DLD1 (cell line): Measurements from ENCODE around the gene TLR6.

Experiments
- in situ Hi-C: cut with HindIII; loops from 2 replicates; pipeline ENCODE4 v1.10.0; 2017; ENCODE audit warnings: low sequenced_read_pairs

Gene TLR6

DNA sequence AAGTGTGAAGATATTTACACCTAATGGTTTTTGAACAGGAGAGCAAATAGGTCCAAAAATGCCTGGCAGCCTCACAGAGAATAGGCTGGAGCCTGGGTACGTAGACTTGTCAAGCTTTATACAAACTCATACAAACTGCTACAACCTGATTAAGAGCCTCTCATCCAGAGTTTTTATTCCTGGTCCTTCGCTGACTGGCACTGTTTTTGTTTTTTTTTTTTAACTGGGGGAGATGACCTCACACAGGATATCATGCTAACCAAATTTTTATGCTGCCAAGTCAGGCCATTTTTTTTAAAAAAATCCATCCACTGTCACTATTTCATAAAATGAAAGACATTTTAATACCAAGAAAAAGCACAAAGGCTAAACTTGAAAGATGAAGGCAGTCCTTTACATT, 12.9 kb upstream of the TLR6 start:
- in situ Hi-C loops: no loop called here

DNA sequence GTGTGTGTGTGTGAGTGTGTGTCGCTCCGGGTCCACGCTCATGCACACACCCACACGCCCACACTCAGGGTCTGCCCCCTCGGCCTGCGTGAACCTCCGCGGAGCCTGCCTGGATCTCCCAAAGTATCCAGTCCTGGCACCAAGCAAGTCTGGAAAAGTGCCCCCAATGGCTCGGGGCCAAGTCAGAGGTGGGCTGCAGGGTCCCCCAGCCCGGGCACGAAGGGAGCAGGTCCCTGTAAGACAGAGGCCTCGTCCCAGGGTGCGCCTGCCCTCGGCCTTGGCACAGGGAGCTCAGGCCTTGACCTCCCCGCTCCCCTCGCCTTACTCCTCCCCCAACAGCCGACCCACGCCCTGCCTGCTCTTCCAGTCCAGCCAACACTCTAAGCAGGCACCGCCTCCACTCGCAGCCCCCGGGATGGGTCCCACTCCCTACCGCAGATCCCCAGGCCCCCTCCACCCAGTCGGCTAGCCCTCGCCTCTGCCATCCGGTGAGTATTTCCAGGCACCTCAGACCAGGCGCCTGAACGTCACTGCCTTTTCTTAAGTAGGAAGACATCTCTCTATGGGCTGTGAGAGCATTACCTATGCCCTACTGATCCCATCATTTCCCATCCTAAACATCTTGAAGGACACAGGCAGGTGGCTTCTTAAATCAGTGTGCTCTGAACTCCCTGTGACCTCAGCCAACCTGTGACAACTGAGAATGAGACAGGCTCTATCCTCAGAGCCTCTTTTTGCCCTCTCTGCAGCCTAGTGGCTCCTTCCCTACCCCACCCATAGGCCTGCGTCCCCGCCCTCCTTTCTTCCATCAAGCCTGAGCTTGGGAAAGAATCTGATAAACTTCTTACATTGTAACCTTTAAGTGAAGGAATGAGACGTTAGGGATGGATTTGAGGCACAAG, 11.7 kb upstream of the TLR6 start:
- in situ Hi-C loops: no loop called here

DNA sequence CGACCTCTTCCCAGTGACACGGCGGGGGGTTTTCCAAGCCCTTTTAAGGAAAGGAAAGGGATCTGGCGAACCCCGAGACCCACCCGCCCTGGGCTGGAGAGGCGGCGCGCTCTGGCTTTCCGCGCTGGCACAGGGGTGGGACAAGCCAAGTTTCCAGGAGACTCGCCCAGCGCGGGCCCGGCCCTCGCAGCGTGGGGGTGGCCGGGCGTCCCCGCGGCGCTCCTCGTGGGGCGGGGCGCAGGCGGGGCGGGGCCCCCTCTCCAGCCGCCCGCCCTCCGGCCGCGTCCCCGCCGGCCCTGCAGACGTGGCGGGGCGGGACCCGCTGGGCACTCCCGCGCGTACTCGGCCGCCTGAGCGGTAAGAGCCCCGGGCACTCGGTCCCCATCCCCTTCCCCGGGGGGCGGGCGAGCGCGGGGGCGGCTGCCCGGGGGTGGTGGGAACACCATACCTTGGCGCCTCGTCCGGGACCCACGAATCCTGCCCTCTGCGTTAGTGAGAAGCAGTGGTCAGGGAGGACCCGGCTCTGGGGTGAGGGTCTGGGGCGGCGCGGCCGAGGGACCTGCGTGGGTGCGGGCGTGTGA, 11.0 kb upstream of the TLR6 start, which contains the start of gene FAM114A1:
FAM114A1 (plus strand) TSS at position 329 of the 581 bp plus-strand sequence. CDS start 10,273 bp downstream, outside the sequence.
- in situ Hi-C loops: no loop called here

DNA sequence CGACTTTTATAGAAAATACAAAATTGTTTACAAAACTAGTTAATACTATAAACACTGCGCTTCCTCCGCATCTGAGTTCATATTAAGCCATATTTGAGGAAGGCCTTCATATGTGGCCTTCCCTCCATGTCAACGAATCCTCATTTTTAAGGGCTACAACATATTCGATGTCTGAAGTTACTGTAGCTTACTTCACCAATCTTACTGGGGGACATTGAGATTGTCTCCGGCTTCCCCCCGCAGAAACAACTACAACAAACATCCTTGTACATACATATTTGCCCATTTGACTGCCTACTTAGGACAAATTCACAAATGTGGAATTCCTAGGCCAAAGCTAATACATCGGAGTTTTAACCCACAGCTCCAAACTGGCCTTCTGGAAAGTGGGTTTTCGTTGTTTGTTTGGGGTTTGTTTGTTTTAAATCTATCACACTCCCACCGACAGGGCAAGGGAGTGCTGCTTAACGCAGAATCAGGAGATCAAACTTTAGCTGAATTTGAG, 10.4 kb upstream of the TLR6 start:
- in situ Hi-C loops: no loop called here

DNA sequence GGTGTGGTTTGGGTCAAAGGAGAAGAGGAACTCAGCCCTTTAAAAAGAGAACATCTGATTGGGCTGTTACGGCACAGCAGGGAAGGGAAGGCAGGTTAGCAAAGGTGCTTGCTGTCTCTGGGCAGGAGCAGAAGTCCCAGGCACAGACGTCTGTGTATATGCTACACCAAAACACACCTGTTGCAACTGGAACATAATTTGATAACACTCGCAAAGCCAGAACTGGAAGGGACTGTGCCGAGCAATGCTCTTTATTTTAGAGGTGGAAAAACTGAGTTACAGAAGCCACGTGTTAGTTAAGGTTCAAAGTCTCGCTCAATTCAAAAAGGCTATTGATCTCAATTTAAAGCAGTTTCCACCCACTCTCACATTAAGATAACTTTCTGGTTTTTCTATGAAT, 8.8 kb upstream of the TLR6 start:
- in situ Hi-C loops: no loop called here

DNA sequence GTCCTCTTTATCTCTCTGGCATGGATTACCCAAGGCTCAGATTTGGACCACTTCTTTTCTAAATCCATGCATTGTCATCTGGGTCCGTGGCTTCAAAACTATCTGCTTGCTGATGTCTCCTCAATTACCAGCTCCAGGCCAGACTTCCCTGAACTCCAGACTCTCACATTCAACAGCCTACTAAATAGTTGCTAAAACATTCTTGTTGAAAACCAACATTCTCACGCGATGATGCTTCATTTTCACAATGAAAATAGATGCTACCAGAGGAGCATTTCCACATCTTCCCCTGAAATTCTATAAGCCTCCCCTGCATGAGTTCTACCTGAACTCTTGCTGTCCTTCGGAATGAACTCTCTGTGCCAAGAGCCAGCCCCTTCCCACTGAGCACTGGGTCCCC, 5.2 kb upstream of the TLR6 start:
- in situ Hi-C loops: no loop called here

DNA sequence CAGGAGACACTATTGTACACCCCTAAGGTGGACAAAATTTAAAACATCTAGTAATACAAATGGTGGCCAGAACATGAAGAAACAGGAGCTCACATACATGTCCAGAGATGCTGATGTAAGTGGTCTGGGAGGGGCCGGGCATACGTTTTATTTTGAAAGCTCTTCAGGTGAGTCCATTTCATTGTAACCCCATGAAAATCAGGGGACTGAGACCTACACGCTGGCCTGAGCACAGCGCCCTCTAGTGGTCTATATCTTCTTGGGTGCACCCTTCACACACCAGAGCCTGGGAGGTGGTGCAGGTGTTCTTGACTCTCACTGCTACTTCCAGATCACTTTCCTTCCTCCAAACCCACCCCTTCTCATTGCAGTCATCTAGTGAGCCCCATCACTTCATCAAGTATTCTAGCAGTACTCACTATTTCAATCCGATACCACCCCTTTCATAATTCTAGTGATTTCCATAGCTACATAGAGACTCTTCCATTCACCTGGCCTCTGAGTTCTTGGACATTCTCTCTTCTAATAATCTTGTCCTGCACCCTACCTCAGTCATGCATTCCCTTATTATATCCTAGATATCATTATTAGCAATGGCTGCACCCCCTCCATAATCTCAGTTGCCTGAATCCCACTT, 4.3 kb upstream of the TLR6 start:
- in situ Hi-C loops: no loop called here

DNA sequence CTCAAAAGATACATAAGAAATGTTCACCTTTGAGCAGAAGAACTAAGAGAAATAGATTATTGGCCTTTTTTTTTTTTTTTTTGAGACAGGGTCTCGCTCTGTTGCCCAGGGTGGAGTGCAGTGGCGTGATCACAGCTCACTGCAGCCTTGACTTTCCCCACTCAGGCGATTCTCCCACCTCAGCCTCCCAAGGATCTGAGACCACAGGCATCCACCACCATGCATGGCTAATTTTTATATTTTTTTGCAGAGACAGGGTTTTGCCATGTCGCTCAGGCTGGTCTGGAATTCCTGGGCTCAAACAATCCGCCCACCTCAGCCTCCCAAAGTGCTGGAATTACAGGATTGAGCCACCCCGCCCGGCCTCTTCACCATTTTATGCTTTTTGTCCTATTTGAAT, 2.9 kb upstream of the TLR6 start:
- in situ Hi-C loops: no loop called here

DNA sequence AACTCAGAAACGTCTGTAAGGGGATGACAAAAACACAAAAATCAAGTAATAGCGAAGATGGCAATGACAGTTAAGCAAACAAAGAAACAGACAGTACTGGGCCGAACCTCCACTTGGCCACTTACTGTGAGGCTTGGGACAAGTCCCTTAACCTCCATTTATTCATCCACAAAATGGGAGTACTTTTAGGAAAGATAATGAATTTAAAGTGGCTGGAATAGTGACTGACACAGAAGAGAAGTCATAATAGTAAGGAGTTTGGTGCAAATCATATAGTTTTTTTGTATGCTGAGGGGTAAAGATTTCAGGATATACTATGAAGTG, 1.4 kb upstream of the TLR6 start:
- in situ Hi-C loops: no loop called here

DNA sequence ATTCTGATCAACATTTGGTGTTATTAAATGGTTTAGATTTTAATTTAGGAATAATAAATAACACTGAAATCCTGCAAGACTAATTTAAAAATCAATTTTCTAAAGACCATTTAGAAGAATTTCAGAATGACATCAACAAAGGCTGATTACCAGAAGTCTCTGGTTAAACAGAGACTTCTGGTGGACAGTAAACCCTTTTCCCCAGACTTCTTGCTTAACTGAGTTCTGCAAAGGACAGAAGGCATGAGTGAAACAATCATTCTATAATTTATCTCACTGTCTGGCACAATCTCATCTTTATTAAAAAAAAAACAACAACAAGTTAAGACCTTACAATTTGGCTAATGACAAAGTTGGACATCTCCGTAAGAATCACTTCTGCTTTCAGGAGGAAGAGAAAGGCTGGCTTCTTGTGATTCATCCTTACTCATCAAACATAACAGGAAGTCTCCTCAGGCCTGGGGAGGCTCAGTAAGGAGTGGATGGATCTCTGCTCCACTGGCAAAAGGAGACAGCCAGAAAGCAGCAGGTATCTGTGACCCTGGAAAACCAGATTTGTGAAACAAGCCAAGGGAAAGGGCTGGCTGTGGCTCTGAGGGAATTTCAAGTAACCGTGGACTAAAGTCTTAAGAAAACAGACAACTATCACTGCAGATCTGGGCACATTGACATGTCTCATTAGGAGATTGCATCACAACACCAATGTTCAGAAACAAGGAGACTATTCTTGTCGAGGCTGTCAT, 908 bp upstream of the TLR6 start:
- in situ Hi-C loops: no loop called here

DNA sequence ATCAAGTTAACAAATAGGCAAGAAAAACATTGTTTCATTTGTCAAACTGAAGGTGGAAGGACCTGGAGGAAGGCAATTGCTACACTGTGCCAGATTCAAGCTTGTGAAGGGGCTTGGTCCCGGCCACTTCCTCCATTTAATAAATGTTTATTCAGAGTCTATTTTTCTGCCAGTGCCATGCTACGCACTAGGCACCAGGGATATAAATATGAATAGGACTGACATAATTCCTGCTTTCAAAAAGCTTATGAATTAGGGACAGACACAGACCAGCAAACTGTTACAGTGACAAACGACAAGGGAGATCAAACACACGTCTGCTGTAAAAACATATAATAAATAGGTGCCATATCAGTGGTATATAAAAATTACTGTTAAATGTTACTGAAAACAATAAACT, 571 bp downstream of the TLR6 start:
- in situ Hi-C loops: no loop called here

DNA sequence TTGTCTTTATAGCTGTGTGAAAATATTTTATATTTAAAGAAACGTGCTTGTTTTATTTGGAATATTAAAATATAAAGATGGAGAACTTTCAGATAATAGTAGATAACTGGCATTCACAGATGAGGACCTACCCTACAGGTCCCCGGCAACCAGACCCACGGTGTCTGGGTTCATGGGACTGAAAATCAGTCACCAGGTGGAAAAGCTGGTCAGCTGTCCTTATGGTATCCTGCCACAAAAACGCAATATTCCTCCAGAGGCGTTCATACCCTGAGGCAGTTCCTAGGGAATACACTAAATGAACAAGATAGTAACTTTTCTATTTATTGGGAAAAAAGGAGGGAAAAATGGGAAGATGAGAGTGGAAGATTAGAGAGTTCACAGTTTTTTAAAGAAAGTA, 1.2 kb downstream of the TLR6 start:
- in situ Hi-C loops: no loop called here

DNA sequence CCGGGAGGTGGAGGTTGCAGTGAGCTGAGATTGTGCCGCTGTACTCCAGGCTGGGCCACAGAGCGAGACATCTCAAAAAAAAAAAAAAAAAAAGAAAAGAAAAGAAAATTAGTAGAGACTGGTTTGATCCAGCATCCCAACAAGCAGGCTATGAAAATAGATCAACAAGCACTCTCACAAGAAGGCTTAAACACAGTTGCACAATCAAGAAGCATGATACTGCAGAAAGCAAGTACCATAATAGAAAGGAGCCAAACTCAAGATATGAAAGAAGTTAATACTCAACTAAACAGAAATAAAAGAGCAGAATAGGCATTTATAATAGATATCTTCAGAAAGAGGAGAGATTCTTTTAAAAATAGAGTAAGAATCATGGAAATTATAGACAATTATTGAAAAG, 10.6 kb downstream of the TLR6 start:
- in situ Hi-C loops: no loop called here

DNA sequence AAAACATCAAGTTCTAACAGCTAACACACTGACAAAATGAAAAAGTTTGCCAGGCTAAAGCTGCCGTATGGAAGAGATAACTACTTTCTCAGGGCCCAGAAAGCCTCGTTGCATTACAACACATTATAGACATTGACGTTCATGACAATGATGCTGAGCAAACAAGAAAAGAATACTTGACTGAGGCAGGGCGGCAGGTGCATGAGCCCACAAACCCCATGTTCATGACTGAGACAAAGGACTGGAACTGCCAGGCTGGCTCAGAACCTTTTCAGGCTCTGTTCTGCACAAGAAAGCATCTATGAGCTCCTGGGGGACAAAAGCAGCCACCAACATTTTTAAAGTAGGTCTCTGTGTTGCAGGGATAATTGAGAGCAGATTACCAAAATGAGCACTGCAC, 13.6 kb downstream of the TLR6 start:
- in situ Hi-C loops: no loop called here

DNA sequence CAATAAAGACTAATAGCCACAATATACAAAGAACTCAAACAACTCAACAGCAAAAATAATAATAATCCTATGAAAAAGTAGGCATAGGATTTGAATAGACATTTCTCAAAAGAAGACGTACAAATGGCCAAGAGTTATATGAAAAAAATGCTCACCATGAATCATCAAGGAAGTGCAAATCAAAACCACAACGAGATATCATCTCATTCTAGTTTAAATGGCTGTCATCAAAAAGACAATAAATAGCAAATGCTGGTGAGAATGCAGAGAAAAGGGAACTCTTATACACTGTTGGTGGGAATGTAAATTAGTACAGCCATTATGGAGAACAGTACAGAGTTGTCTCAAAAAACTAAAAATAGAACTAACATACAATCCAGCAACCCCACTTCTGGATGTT, 18.8 kb downstream of the TLR6 start:
- in situ Hi-C loops: no loop called here

DNA sequence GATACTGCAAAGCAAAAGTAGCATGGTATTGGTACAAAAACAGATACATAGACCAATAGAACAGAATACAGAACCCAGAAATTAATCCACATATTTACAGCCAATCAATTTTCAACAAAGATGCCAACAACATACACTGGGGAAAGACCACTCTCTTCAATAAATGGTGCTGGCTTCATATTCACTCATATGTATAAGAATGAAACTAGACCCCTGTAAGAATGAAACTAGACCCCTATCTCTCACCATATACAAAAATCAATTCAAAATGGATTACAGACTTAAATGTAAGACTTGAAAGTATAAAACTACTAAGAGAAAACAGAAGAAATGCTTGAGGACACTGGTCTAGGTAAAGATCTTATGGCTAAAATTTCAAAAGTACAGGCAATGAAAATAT, 19.3 kb downstream of the TLR6 start:
- in situ Hi-C loops: no loop called here

DNA sequence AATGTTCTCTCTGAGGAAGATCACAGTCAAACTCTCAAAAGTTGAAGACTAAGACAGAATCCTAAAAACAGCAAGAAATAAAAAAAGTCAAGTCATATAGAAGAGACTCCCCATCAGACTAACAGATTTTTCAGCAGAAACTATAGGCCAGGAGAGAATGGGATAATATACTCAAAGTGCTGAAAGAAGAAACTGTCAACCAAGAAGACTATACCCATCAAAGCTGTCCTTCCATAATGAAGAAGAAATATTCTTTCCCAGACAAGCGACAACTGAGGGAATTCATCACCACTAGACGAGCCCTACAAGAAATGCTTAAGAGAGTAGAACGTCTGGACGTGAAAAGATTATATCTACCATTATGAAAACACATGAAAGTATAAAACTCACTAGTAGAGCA, 22.0 kb downstream of the TLR6 start:
- in situ Hi-C loops: no loop called here

DNA sequence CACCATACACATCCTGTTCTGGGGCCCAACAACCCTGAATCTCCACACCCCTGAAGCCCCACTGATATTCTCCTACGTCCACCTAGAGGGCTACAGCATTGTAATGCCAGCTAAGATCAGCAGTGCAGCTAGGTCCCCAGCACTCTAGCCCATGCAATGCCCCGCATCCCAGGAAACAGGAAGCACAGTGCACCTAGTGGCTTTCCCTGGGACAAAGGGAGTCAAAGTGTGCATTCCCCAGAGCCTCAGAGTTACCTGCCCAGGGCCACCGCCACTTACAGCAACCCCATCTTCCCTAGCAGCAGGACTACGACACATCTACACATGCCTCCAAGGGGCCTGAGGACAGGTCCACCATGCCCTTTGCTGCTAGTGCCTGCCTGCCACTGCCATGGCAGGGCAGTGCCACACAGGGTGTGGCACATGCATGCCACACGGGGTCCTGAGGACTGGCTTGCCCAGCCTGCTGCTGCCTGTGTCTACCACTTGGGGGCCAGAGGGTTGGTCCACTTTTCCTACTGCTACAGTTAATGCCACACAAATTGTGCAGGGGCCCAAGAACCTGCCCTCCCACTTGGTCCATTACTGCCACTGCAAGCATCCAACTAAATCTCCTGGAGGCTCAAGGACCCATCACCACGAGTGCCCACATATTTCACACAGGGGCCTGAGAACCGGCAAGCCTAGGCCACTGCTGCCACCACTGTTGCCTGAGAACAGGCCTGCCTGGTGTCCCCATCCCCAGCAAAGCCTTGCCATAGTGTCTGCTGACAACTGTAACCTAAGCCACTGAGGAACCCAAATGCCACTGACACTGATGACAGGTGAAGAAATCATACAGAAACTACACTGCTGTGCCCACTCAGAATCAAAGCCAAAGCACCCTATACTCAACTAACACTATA, 23.7 kb downstream of the TLR6 start:
- in situ Hi-C loops: no loop called here

DNA sequence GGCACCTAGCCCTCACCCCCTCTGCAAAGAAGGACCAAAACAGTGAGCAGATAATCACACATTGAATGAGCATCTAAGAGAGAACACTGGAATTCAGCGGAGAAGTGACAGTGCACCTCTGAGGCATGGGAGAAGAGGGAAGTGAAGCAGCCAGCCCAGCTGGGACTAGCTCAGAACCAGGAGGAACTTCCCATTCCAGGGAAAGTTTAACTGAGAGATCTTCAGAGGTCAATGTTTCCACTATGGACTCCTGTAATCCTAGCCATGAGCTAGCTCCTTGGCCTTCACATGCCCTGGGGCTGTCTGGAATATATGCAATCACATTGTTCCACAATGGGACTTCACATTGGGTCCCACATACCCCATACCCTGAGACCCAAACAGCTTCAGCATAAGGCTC, 24.4 kb downstream of the TLR6 start:
- in situ Hi-C loops: no loop called here

DNA sequence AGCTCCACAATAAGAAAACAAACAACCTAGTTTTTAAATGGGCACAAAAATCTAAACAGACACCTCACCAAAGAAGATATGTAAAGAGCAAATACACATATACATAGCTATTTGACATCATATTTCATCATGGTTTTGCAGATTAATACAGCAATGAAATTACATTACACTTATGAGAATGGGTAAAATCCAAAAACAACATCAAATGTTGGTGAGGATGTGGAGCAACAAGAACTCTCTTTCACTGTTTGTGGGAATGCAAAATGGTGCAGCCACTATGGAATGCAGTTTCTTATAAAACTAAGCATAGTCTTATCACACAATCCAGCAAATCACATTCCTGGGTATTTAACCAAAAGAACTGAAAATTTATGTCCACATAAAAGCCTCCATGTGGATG, 25.0 kb downstream of the TLR6 start:
- in situ Hi-C loops: no loop called here
